MCF 10A (cell line): ENCODE measurements around the gene GKN2. TPM values are rescaled to one million over a fixed set of nuclear protein-coding genes. Genes with fewer than 3 reads are reported as not detected.

ENCODE experiments used
- BruUV-seq: library from RNA; stranded (reverse); fragments of 400-500 nt; replicated peaks from 2 replicates; lab custom pipeline; 2021; lab: Mats Ljungman, UMichigan
- CTCF ChIA-PET: fragments of 300-600 bp; sonication (Branson Sonifier 250); formaldehyde crosslinking; extraction: SDS; loops from one replicate; lab custom pipeline; 2021; ENCODE audit warnings: antibody characterized with exemption, inconsistent platforms; lab: Yijun Ruan, JAX
- POLR2A ChIA-PET: fragments of 300-600, 350-650 bp; sonication (Branson Sonifier 250); formaldehyde crosslinking; extraction: SDS; loops from one replicate; lab custom pipeline; 2020; ENCODE audit warnings: antibody characterized with exemption, inconsistent platforms; lab: Yijun Ruan, JAX
- DNase-seq: peaks from one replicate; pipeline ENCODE4 v3.0.0-alpha.2; 2018; ENCODE audit not compliant: unreplicated experiment
- H3K27ac Mint-ChIP-seq: one replicate; pipeline ENCODE4 v1.8.0; 2022; ENCODE audit warnings: mild to moderate bottlenecking, low read depth, mixed read lengths; ENCODE audit not compliant: unreplicated experiment
- H3K27me3 Mint-ChIP-seq: one replicate; pipeline ENCODE4 v1.8.0; 2022; ENCODE audit warnings: mixed read lengths; ENCODE audit not compliant: insufficient read depth, unreplicated experiment
- H3K36me3 Mint-ChIP-seq: one replicate; pipeline ENCODE4 v1.8.0; 2022; ENCODE audit warnings: mild to moderate bottlenecking, moderate library complexity, mixed read lengths; ENCODE audit not compliant: insufficient read depth, unreplicated experiment
- H3K4me1 Mint-ChIP-seq: one replicate; pipeline ENCODE4 v1.8.0; 2022; ENCODE audit warnings: mixed read lengths; ENCODE audit not compliant: insufficient read depth, unreplicated experiment
- H3K4me3 Mint-ChIP-seq: one replicate; pipeline ENCODE4 v1.8.0; 2022; ENCODE audit warnings: mild to moderate bottlenecking, moderate library complexity, mixed read lengths; ENCODE audit not compliant: unreplicated experiment
- H3K9me3 Mint-ChIP-seq: one replicate; pipeline ENCODE4 v1.8.0; 2022; ENCODE audit warnings: mixed read lengths; ENCODE audit not compliant: unreplicated experiment
- CTCF ChIP-seq: fragments of 200-600 bp; IDR thresholded peaks from one replicate; pipeline ENCODE4 v1.8.0; 2022; ENCODE audit warnings: antibody characterized with exemption, mild to moderate bottlenecking; ENCODE audit not compliant: unreplicated experiment
- intact Hi-C: fragments of 100-400 bp; cut with micrococcal nuclease; formaldehyde crosslinking; loops from 2 replicates; pipeline ENCODE4 v1.14.1; 2022
- total RNA-seq: library from RNA; stranded (reverse); gene quantifications from 2 replicates; pipeline ENCODE4 v1.2.3, GENCODE V29; 2022

Gene GKN2
- total RNA-seq, 1 experiment from 2014 or later = not detected

GRCh38 chr2:68911709-68912108, 41.0 kb downstream of the GKN2 start:
- intact Hi-C loops = no loop called here
- no peak for TF ChIP-seq CTCF
- Mint-ChIP-seq H3K36me3 (no peaks in the 10 kb centered on the region), H3K9me3 (no peaks in the 10 kb centered on the region), H3K4me3 (no peak overlapping the region), H3K27ac (no peak overlapping the region), H3K27me3 (no peaks in the 10 kb centered on the region), H3K4me1 (peaks cover 18% of the 10 kb centered on the region)
- POLR2A ChIA-PET = interaction anchor here (0.6 kb wide), 1 partner anchor 155 kb away, joined by 3 read pairs; no protein-coding TSS in a partner anchor
- BruUV-seq = no TSS peak
- no peak for DNase-seq
- CTCF ChIA-PET = interaction anchor here (0.7 to 2.0 kb wide), 5 partner anchors 13 to 450 kb away, joined by 3 to 14 read pairs (median 3); no protein-coding TSS in a partner anchor

GRCh38 chr2:68911246-68911645, 41.4 kb downstream of the GKN2 start:
- no peak overlapping the region for H3K27ac Mint-ChIP-seq
- no peaks in the 10 kb centered on the region for H3K27me3 Mint-ChIP-seq
- no peak for DNase-seq
- no peaks in the 10 kb centered on the region for H3K9me3 Mint-ChIP-seq
- peaks cover 18% of the 10 kb centered on the region for H3K4me1 Mint-ChIP-seq
- ChIA-PET CTCF (interaction anchor here (0.7 to 2.0 kb wide), 4 partner anchors 14 to 449 kb away, joined by 3 to 14 read pairs (median 4); no protein-coding TSS in a partner anchor), POLR2A (no interaction called here)
- no peaks in the 10 kb centered on the region for H3K36me3 Mint-ChIP-seq
- intact Hi-C loops = no loop called here
- H3K4me3 Mint-ChIP-seq = no peak overlapping the region
- no TSS peak for BruUV-seq
- TF ChIP-seq CTCF = no peak

GRCh38 chr2:68909793-68910674, 42.7 kb downstream of the GKN2 start:
- POLR2A ChIA-PET = interaction anchor here (0.8 to 2.6 kb wide), 3 partner anchors 81 to 165 kb away, joined by 3 to 16 read pairs (median 3); no protein-coding TSS in a partner anchor
- Mint-ChIP-seq H3K27ac (no peak overlapping the region), H3K4me1 (peaks cover 18% of the 10 kb centered on the region), H3K4me3 (no peak overlapping the region), H3K36me3 (no peaks in the 10 kb centered on the region), H3K9me3 (no peaks in the 10 kb centered on the region), H3K27me3 (no peaks in the 10 kb centered on the region)
- CTCF ChIA-PET = interaction anchor here (0.6 to 5.3 kb wide), 32 partner anchors 9 to 454 kb away, joined by 3 to 87 read pairs (median 4); no protein-coding TSS in a partner anchor
- peak; percentile 89 for TF ChIP-seq CTCF
- DNase-seq = peak; percentile 84
- no TSS peak for BruUV-seq
- intact Hi-C loops = loop anchor here (1.0 to 5.0 kb wide), 2 partner anchors 73 to 159 kb away; no protein-coding TSS in a partner anchor

GRCh38 chr2:68908392-68908970, 44.2 kb downstream of the GKN2 start:
- H3K9me3 Mint-ChIP-seq = peaks cover 14% of the 10 kb centered on the region
- H3K36me3 Mint-ChIP-seq = no peaks in the 10 kb centered on the region
- BruUV-seq = no TSS peak
- peak overlapping the region; percentile 55 for H3K27ac Mint-ChIP-seq
- POLR2A ChIA-PET = interaction anchor here (0.6 to 2.6 kb wide), 12 partner anchors 9 to 165 kb away, joined by 3 to 16 read pairs (median 4); no protein-coding TSS in a partner anchor
- peak; percentile 96 for DNase-seq
- intact Hi-C loops = loop anchor here (5.0 kb wide), 1 partner anchor 71 kb away; no protein-coding TSS in a partner anchor
- no peak overlapping the region for H3K4me3 Mint-ChIP-seq
- no peaks in the 10 kb centered on the region for H3K27me3 Mint-ChIP-seq
- TF ChIP-seq CTCF = no peak
- H3K4me1 Mint-ChIP-seq = peaks cover 18% of the 10 kb centered on the region
- CTCF ChIA-PET = interaction anchor here (0.7 to 5.3 kb wide), 14 partner anchors 9 to 199 kb away, joined by 3 to 87 read pairs (median 8); no protein-coding TSS in a partner anchor
